Endothelial cell of umbilical vein (primary cell): Measurements from ENCODE around the gene TMEM26. TPM values are rescaled to one million over a fixed set of nuclear protein-coding genes. Genes with fewer than 3 reads are reported as not detected.
A peak's percentile ranks its signal among the peaks of the same experiment; 100 is the strongest.

Experiments
- BruUV-seq: library from RNA; stranded (reverse); fragments of 400-500 nt; replicated peaks from 2 replicates; lab custom pipeline; 2021; lab: Mats Ljungman, UMichigan
- CTCF ChIA-PET: fragments of 300-600, 350-600 bp; sonication (Branson Sonifier 250); formaldehyde crosslinking; loops from one replicate; lab custom pipeline; 2021; ENCODE audit warnings: antibody characterized with exemption, inconsistent platforms; lab: Charles Lee
- POLR2A ChIA-PET: fragments of 300-600, 350-600 bp; sonication (Branson Sonifier 250); formaldehyde crosslinking; loops from one replicate; lab custom pipeline; 2021; ENCODE audit warnings: antibody characterized with exemption, inconsistent platforms; lab: Charles Lee
- DNase-seq: peaks from one replicate; pipeline ENCODE4 v3.0.0-alpha.2; 2011; ENCODE audit warnings: low read depth, low spot score
- FAIRE-seq: peaks from 2 replicates; lab custom pipeline; 2011; peaks lifted over from hg19 to GRCh38; lab: Jason Lieb, UNC
- H2AFZ ChIP-seq: 2 replicates; pipeline ENCODE4 v1.6.0; 2012; ENCODE audit warnings: low read depth, low read length, control low read depth, inconsistent platforms
- H3K27ac ChIP-seq: 2 replicates; pipeline ENCODE4 v1.5.1; 2011; ENCODE audit warnings: low read depth, mild to moderate bottlenecking, control low read depth, low read length, moderate library complexity; ENCODE audit not compliant: insufficient read depth
- H3K27me3 ChIP-seq, 2 experiments: 2 replicates each; pipeline versions ENCODE4 v1.6.0 to v1.6.1; 2011; ENCODE audit warnings: low read length in 2 of 2, mixed read lengths in 1 of 2; ENCODE audit not compliant: control insufficient read depth in 2 of 2, insufficient read depth in 2 of 2
- H3K36me3 ChIP-seq, 2 experiments: 2 replicates in 1 of 2; 3 replicates in 1 of 2; pipeline ENCODE4 v1.5.1; 2011; ENCODE audit warnings: low read length in 2 of 2, mild to moderate bottlenecking in 1 of 2, moderate library complexity in 1 of 2; ENCODE audit not compliant: control insufficient read depth in 2 of 2, insufficient read depth in 2 of 2; ENCODE audit errors: extremely low read depth in 1 of 2
- H3K4me1 ChIP-seq: 3 replicates; pipeline ENCODE4 v1.5.1; 2011; ENCODE audit warnings: mild to moderate bottlenecking, low read length; ENCODE audit not compliant: control insufficient read depth, insufficient read depth; ENCODE audit errors: extremely low read depth
- H3K4me2 ChIP-seq: 2 replicates; pipeline ENCODE4 v1.6.1; 2011; ENCODE audit warnings: low read length, control low read depth, mixed read lengths; ENCODE audit not compliant: insufficient read depth
- H3K4me3 ChIP-seq, 3 experiments: fragments of 200-600 bp in 1 of 3; sonication (generic), shearing (Covaris generic) in 1 of 3; replicated peaks in 1 of 3; 2 replicates each; pipeline ENCODE4 v1.5.1; 2011 to 2016; ENCODE audit warnings: control low read depth in 3 of 3, low read length in 3 of 3, mild to moderate bottlenecking in 2 of 3, inconsistent platforms in 1 of 3, low read depth in 1 of 3, moderate library complexity in 1 of 3; ENCODE audit not compliant: insufficient read depth in 1 of 3
- H3K79me2 ChIP-seq: 2 replicates; pipeline ENCODE4 v1.6.0; 2012; ENCODE audit warnings: low read length, inconsistent platforms; ENCODE audit not compliant: control insufficient read depth, insufficient read depth
- H3K9ac ChIP-seq: replicated peaks from 2 replicates; pipeline ENCODE3; 2011; ENCODE audit warnings: low read length, control low read depth; ENCODE audit not compliant: insufficient read depth; ENCODE audit errors: extremely low read depth
- H3K9me1 ChIP-seq: replicated peaks from 3 replicates; pipeline ENCODE4 v1.6.0; 2011; ENCODE audit warnings: mild to moderate bottlenecking, low read length; ENCODE audit not compliant: control insufficient read depth, insufficient read depth; ENCODE audit errors: extremely low read depth
- H3K9me3 ChIP-seq: replicated peaks from 2 replicates; pipeline ENCODE4 v1.5.1; 2012; ENCODE audit warnings: low read length, inconsistent platforms; ENCODE audit not compliant: control insufficient read depth, insufficient read depth
- H4K20me1 ChIP-seq: replicated peaks from 2 replicates; pipeline ENCODE3; 2011; ENCODE audit warnings: mild to moderate bottlenecking, low read length; ENCODE audit not compliant: control insufficient read depth, insufficient read depth; ENCODE audit errors: extremely low read depth
- CTCF ChIP-seq, 2 donors: IDR thresholded peaks; 1 replicate in 1 of 2; 2 replicates in 1 of 2; pipeline ENCODE4 v1.5.1; 2011; ENCODE audit warnings: low read length in 2 of 2, mild to moderate bottlenecking in 2 of 2, moderate library complexity in 2 of 2, control low read depth in 1 of 2, inconsistent platforms in 1 of 2, low read depth in 1 of 2; ENCODE audit not compliant: insufficient read depth in 1 of 2; ENCODE audit errors: extremely low read depth in 1 of 2
- EZH2 ChIP-seq: IDR thresholded peaks from 2 replicates; pipeline ENCODE4 v1.6.1; 2012; ENCODE audit warnings: borderline replicate concordance, low read depth, mild to moderate bottlenecking, moderate library complexity, low read length, inconsistent platforms; ENCODE audit not compliant: severe bottlenecking
- FOS ChIP-seq: IDR thresholded peaks from 2 replicates; pipeline ENCODE4 v1.6.1; 2011; ENCODE audit warnings: mild to moderate bottlenecking, low read length, moderate library complexity, borderline replicate concordance; ENCODE audit not compliant: insufficient read depth
- GATA2 ChIP-seq: IDR thresholded peaks from 2 replicates; pipeline ENCODE4 v1.7.0; 2011; ENCODE audit warnings: low read depth, mild to moderate bottlenecking, moderate library complexity, mixed read lengths, low read length; ENCODE audit not compliant: insufficient read length, insufficient read depth
- JUN ChIP-seq: IDR thresholded peaks from 2 replicates; pipeline ENCODE4 v1.6.1; 2011; ENCODE audit warnings: borderline replicate concordance, low read depth; ENCODE audit not compliant: insufficient read length, insufficient read depth
- MYC ChIP-seq: IDR thresholded peaks from one replicate; pipeline ENCODE4 v1.6.1; 2011; ENCODE audit warnings: mild to moderate bottlenecking, low read depth, low read length
- POLR2A ChIP-seq: IDR thresholded peaks from 2 replicates; pipeline ENCODE4 v1.6.1; 2012; ENCODE audit warnings: low read depth, mild to moderate bottlenecking, control low read depth, low read length
- POLR2AphosphoS5 ChIP-seq: IDR thresholded peaks from 2 replicates; pipeline ENCODE4 v1.6.1; 2012; ENCODE audit warnings: low read depth, mild to moderate bottlenecking, control low read depth, low read length, moderate library complexity; ENCODE audit not compliant: insufficient read depth
- dilution Hi-C: fragments of 300-500 bp; cut with MboI; formaldehyde crosslinking; loops from one replicate; pipeline ENCODE4 v1.15.0; 2019; ENCODE audit warnings: low sequenced_read_pairs; ENCODE audit not compliant: extremely low pct_ligation_motif_present
- intact Hi-C: fragments of 100-400 bp; cut with micrococcal nuclease; formaldehyde crosslinking; loops from one replicate; pipeline ENCODE4 v1.10.0; 2022
- polyA plus RNA-seq, 4 experiments: library from polyadenylated mRNA; depleted of rRNA in 3 of 4; stranded (reverse) in 3 of 4; unstranded in 1 of 4; fragments of >200 nt; gene quantifications; 2 replicates each; pipeline versions ENCODE4 v1.2.1 to v1.2.3, GENCODE V29; 2011 to 2012; ENCODE audit warnings: missing spikeins in 1 of 4
- total RNA-seq: library from RNA; stranded (reverse); gene quantifications from 2 replicates; pipeline ENCODE4 v1.2.3, GENCODE V29; 2021
- TF ChIP-seq, protein P1 (sequence below): IDR thresholded peaks from 2 replicates; pipeline ENCODE4 v1.6.1; 2011; ENCODE audit not compliant: insufficient read depth, insufficient read length

TMEM26 gene
- total and polyA plus RNA-seq, 2 donors (not counting 3 experiments of a cell fraction or from before 2014, with no cell fraction given): 0.07 to 0.27 TPM

DNA sequence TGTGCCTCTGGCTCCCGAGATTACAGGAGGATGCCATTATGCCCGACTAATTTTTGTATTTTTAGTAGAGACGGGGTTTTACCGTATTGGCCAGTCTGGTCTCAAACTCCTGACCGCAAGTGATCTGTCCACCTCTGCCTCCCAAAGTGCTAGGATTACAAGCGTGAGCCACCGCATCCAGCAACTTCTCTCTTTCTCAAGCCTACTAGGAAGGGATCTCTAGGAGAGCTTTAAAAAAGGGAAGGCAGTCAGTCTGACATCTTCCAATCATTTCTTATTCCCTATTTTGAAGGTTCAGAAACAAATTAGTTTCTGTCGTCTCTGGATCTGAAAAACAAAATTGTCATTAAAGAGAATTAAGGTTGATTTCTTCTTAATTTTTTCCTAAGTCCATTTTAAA lies 2.5 kb upstream of the TMEM26 start:
- Histone ChIP-seq H4K20me1 (no peaks in the 10 kb centered on the region), H3K9ac (no peak overlapping the region), H3K9me3 (no peaks in the 10 kb centered on the region), H3K4me2 (no peak overlapping the region), H3K9me1 (no peaks in the 10 kb centered on the region), H2AFZ (no peak overlapping the region), H3K79me2 (no peaks in the 10 kb centered on the region), H3K4me3 (no peak overlapping the region), H3K27ac (no peak overlapping the region), H3K4me1 (peaks cover 7% of the 10 kb centered on the region), H3K36me3 (no peaks in the 10 kb centered on the region), H3K27me3 (peaks cover 0 to 7% of the 10 kb centered on the region in 2 experiments)
- no TSS peak for BruUV-seq
- ChIA-PET POLR2A (no interaction called here), CTCF (no interaction called here)
- FAIRE-seq (peak; percentile 40), DNase-seq (no peak)
- intact Hi-C loops (no loop called here), dilution Hi-C loops (no loop called here)
- TF ChIP-seq POLR2AphosphoS5 (no peak), MYC (no peak), EZH2 (no peak), GATA2 (no peak), POLR2A (no peak), JUN (no peak), FOS (no peak), CTCF (IDR thresholded peaks at IDR 0.05; ENCODE audit: extremely low read depth in 1 of 2, insufficient read depth in 1 of 2, low read depth in 1 of 2, low read length in 2 of 2) (no peak)
- TF ChIP-seq, protein P1, sequence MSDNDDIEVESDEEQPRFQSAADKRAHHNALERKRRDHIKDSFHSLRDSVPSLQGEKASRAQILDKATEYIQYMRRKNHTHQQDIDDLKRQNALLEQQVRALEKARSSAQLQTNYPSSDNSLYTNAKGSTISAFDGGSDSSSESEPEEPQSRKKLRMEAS: no peak
